LNCAP (cell line): Measurements from ENCODE around the gene SRPK3.

ENCODE experiments used
- TF ChIP-seq, protein P1 (sequence below): fragments of 450-650 bp; IDR thresholded peaks from 2 replicates; pipeline ENCODE4 v1.5.1; 2017; ENCODE audit warnings: mild to moderate bottlenecking

Gene SRPK3

DNA sequence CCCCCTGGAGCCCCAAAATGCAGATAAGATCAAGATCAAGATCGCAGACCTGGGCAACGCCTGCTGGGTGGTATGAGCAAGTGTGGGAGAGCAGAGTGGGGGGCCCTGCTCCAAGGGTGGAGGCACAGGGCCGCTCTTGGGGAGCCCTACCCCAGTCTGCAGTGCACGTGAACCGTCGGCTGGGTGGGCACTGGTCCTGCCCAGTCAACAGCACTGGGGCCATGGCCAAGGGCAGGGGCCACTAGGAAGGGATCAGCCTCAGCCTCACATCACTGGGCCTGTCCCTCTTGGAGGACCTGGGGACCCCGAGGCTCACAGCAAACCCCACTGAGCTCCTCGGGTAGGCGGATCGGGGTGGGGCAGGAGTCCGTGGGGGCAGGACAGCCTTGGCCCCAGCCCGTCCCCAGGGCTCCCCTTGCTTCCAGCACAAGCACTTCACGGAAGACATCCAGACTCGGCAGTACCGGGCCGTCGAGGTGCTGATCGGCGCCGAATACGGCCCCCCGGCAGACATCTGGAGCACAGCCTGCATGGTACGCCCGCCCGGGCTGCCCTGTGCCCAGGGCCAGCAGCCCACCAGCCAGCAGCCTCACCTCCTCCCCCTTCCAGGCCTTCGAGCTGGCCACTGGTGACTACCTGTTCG, 3.6 kb downstream of the SRPK3 start:
- TF ChIP-seq, protein P1, sequence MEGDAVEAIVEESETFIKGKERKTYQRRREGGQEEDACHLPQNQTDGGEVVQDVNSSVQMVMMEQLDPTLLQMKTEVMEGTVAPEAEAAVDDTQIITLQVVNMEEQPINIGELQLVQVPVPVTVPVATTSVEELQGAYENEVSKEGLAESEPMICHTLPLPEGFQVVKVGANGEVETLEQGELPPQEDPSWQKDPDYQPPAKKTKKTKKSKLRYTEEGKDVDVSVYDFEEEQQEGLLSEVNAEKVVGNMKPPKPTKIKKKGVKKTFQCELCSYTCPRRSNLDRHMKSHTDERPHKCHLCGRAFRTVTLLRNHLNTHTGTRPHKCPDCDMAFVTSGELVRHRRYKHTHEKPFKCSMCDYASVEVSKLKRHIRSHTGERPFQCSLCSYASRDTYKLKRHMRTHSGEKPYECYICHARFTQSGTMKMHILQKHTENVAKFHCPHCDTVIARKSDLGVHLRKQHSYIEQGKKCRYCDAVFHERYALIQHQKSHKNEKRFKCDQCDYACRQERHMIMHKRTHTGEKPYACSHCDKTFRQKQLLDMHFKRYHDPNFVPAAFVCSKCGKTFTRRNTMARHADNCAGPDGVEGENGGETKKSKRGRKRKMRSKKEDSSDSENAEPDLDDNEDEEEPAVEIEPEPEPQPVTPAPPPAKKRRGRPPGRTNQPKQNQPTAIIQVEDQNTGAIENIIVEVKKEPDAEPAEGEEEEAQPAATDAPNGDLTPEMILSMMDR, result no peak

DNA sequence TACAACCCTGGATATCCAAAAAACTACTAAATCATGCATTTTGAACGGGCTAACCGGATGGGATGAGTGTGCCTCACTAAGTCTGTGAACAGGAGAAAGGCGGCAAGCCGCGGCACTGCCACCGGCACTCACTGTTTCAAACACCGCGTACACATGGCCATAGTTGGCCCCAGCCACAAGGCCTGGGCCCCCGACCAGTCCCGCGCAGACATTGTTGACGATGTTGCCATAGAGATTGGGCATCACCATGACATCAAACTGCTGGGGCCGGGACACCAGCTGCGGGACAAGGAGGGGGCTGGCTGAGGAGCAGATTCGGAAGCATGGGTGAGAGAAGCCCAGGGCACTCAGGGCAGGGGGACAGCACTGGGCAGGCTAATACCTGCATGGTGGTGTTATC, 5.8 kb downstream of the SRPK3 start:
- TF ChIP-seq, protein P1, result no peak

DNA sequence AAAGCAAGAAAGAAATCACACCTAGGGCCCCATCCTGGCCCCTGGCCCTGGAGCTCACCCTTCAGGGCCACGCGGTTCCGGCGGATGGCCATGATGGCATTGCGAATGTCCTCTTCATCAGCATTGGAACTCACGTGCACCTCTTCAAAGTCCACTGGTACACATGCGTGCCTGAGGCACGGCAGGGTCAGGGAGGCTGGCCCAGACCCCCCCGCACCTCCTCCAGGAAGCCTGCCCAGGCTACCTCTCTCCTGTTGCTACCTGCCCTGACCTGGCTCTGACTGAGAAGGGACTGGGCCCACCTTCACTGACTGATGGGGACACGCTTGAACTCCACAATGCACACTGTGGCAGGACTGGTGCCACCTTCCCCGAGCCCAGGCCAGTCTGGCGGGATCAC, 8.8 kb downstream of the SRPK3 start:
- TF ChIP-seq, protein P1, result no peak

DNA sequence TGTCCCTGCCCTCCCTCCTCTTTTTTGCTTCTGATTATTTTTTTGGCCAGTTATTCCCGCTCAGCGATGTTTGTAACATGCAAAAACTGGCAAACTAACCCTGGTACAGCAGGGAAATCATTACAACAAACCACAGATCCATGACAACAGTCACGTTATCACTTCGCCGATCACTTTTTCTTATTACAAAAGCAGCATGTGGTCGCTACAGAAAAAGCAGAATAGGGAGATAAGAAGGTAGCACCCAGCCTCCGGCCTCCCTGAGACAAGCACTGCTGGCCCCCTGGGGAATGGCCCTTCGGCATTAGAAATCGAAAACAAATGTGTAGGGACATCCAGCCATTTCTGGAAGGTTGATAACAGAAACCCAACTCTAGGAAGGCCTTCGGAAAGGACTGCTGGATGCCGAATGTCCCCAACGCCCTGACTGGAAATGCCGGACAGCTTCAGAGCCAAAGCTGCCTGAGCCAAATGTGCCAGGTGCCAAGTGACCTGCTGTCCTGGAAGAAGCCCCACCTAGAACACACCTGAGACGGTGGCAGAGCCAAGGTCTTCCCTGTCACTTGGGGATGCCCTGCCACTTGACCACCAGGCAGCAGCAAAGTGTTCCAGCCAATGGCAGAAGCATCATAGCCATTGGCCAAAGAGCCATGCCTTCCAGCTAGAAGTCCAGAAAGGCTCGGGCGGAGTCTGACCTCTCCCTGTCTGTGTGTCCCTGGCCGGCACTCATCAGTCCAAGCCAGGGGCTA, 10.4 kb downstream of the SRPK3 start:
- TF ChIP-seq, protein P1, result no peak

DNA sequence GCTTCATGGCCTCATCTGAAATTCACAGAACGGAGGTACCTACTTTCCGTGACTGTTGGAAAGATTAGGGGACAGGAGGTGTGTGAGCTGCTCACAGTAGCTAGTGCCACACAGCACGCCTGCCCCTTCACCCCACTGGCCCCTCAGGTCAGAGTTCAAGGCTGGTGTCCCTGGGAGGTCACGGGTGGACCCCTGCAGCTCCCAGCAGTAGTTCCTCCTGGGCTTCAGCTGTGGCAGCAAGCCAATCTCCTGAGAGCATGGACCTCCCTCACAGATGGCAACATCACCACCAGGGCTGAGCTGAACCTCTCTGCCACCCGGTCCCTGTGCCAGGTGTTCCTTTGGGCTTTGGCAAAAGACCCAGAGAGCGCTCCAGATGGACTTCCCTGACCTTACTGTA, 11.5 kb downstream of the SRPK3 start:
- TF ChIP-seq, protein P1, result no peak

DNA sequence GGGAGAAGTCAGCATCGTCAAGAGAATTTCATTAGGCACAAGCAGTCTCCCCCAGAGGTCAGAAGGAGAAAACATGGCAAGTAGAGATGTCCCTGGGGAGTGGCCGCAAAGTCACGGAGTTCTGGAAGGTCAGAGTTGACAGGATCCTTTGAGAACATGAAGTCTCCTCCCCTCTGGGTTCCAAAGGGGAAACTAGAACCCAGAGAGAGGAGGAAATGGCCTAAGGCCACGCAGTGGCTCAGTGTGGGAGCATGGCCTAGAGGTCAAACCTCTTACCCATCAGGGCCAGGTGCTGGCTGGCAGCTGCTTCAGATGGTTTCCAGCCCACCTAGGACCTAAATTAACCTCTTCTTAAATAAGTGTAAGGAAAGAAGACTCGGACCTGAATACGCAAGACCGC, 12.4 kb downstream of the SRPK3 start:
- TF ChIP-seq, protein P1, result no peak

DNA sequence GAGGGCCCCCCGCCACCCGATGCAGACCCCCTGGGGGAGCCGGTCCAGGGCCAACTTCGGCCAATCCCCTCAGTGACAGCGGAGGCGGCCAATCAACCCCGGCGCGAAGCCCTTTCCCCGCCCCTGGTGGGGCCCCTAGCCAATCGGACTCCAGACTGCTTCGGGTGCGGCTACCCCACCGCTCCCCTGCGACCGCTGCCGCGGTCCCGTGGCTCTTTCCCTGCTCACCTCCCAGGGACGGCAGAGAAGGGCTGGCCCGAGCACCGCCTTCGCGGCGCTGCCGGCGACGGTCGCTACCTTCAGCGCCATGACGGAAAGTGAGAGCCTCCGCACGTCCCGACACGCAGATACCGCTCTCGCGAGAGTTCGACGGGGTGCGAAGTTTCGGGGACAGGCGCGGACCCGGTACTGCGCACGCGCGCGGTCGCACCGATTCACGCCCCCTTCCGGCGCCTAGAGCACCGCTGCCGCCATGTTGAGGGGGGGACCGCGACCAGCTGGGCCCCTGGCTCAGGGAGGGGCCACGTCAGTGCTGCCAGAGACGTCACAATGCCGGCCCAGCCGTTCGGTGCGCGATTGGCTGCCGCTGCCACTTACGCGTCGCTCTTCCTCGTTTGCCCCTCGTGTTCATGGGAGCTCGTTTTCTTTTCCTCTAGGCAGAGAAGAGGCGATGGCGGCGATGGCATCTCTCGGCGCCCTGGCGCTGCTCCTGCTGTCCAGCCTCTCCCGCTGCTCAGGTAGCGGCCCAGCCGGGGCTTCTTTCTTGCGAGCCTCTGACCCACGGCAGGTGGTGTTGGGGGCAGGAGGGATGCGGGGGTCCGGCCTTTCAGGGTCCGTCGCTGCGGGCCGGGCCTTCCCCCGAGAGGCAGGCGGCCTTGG, 13.4 kb downstream of the SRPK3 start, which contains the start of the genes IDH3G and SSR4:
Gene IDH3G (minus strand): TSS at position 358 of the 879 bp plus-strand sequence. CDS start 49 bp downstream, at position 309.
Gene SSR4 (plus strand): TSS at position 651 of the 879 bp plus-strand sequence. CDS start 20 bp downstream, at position 671.
- TF ChIP-seq, protein P1, result no peak
